ENCODE measurements around the gene SCAP.
A peak's percentile ranks its signal among the peaks of the same experiment; 100 is the strongest.
"Not testable (repeated sequence)": the region's sequence is repeated elsewhere in the genome, so short reads cannot be mapped to it uniquely, and the experiment has no call there.

Gene SCAP

DNA sequence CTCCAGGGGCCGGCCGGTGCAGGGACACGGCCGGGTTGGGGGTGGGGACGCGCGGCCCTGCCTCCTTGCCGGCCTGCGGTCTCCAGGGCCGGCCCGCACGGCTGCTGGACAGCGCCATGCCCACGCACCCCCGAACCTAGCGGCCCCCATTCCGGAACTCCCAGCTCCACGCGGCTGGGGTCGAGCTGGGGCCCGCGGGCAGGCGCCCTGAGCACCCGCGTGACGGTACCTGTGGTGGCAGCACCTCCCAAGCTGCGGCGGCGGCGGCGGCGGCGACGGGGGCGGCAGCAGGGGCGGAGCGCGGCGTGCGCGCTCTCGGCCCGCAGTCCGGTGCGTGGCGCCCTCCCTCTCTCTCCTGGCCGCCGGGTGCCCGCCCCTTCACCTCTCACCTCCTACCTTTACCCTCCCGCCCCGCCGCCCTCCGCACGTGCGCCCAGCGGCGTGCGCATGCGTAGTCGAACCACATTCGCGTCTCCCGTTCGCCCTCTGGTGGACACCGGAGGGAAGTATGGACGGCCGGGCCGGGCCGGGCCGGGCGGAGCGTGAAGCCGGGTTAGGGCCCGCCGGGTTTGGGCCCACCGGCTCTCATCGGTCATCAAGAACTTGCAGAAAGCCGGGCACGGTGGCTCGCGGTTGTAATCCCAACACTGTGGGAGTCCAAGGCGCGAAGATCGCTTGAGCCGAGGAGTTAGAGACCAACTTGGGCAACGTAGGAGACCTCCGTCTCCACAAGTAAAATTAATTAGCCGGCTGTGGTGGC, at the start of gene SCAP:
Gene SCAP, minus strand, starts transcription at position 372 of the 760 bp plus-strand sequence. CDS start 32,948 bp downstream, outside the sequence.
- peak; percentile 88 for DNase-seq

DNA sequence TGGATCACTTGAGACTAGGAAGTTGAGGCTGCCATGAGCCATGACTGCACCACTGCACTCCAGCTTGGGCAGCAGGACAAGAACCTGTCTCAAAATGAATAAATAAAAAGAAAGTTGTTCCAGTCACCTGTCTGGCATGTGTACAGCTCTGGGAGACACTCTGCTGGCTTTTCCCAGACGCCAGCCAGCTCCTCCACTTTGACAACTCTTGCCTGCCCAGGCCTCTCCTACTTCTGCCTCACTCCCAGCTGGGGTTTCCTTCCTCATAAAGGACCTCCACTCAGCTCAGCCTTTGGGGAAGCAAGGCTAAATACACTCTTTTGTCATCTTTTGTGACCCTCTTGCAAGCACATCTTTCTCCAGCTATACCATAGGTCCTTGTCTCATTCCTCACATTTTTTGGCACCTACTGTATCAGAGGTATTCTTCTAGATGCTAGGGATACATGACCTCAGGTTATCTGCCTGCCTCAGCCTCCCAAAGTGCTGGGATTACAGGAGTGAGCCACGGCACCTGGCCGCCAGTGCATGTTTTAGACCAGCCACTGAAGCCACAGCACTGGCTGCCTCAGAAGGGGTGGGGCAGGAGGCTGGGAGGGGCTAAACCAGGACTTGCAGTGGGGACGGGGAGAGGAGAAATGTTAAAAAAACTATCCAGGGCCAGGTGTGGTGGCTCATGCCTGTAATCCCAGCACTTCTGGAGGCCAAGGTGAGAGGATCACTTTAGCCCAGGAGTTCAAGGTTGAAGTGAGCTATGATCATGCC, 47.8 kb upstream of the SCAP start:
- no peak for DNase-seq

DNA sequence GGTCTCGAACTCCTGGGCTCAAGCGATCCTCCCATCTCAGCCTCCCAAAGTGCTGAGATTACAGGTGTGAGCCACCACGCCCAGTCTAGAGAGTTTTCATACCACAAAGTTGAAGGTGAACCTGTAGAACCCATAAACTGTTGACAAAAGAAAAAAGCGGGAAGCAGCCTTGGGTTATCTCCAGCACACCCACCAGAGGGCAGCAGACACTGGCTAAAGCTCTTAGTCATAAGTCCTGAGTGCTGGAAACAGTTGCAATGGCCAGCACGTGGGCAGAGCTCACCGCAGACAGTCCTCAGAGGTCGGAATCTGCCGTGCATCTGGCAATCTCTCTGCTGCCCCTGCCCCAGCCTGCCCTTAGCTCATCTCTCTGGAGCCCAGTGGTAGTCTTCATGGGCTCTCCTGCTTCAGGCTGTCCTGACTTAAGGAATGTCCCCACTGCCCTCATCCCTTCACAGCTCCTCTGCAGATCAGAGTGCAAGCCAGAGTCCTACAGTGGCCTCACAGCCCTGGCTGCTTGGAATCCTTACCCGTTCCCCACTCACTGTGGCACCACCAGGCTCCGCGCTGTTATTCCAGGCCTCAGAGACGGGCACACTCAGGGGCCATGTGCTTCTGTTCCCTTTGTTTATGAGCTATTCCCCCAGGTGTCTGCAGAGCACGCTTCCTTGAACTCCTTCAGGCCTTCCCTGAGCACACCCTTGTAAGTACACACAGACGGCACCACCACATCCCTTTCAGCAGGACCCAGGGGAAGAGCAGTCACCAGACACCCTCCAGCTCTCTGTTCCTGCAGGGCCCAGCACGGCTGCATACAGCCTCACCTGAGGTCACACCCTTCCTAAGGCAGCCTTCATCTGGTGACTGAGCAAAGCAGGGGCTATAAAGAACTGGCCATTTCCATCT, 46.6 kb upstream of the SCAP start:
- DNase-seq = peak; percentile 39

DNA sequence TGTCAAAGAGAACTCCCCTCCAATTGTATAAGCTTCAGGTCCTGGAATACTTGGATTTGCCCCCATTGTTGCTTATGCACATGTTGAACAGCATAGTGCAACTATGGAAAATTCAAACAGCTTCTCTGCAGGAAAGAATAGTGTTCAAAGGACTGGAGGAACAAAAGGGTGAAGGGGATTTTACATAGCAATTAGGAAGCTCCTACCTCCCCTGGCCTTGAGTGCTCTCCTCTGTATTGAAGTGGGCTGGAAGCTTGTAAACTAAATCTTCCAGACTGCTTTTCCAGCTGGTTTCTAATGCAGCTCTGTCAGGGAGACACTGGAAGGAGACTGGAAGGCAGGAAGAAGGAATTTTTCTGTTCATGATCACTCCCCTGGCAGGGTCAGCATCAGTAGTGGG, 45.0 kb upstream of the SCAP start:
- DNase-seq = no peak

DNA sequence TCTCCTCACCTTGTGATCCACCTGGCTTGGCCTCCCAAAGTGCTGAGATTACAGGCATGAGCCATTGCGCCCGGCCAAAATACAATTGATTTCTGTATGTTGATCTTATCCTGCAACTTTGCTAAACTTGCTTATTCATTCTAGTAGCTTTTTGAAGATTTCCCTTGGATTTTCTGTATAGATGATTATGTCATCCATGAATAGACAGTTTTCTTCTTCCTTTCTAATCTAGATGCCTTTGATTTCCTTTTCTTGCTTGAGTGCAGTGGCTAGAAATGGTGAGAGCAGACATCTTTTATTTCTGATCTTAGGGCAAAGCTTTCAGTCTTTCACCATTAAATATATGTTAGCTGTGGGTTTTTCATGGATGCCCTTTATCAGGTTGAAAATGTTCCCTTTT, 42.2 kb upstream of the SCAP start:
- no peak for DNase-seq

DNA sequence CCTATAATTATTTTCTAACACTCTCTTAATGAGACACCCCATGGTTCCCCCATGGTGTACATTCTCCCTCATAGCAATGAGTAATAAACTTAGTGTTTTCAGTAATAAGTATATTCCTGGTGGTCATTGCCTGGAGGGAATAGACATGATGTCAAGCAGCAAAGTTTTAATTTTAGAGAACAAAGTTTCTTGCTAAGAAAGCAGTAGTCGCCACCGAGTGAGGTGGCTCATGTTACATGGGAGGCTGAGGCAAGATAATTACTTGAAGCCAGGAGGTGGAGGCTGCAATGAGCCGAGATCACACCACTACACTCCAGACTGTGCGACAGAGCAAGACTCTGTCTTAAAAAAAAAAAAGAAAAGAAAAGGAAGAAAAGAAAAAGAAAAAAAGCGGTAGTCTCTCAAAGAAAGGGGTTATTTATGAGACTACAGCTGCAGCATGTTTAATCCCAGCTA, 40.2 kb upstream of the SCAP start:
- DNase-seq = no peak

DNA sequence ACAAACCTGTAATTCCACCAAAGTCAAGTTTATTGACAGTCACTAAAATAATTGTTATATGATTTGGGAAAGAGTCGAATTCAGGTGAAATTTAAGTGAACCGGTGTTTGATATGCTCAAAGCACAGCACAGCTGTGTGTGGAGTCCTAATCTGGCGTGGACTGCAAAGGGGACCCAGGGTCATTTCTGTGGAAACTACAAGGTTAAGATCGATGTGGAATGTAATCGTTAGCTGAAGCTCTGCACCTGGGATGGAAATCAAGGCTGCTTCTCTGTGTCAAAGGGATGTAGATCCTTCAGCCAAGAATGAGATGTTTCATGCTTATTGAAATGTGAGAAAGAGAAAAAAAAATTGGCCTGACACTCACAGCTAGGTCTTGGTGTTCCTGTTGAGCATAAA, 39.4 kb upstream of the SCAP start:
- no peak for DNase-seq

DNA sequence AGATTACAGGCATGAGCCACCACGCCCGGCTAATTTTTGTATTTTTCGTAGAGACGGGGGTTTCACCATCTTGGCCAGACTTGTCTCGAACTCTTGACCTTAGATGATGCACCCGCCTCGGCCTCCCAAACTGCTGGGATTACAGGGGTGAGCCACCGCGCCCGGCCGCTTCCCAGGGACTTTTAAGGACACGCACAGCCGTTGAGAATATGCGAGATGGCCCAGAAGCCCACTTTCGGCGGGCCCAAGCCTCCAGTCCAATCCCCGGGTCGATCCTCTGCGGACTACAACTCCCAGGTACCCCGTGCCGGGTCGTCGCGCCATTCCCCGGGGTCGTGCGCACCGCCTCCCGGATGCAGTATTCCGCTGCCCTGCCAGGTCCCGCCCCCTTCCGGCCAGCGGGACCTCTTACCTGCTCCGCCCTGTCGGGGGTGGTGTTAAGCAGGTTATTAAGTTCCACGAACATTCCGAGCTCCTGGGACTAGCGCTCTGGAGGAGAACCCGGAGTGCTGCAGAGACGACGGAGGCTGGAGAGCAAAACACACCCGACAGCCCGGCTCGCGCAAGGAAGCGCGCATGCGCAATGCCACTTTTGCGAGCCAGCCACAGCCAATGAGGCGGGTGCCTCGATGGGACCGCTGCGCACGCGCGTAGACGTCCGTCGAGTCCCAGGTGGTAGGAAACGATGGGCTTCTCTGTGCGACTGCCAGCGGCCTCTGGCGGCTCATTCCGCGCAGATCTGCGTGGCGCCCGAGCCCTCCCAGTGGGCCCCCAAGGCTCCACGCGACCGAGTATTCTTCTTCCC, 37.6 kb upstream of the SCAP start, which contains the start of gene ELP6:
Gene ELP6, minus strand, starts transcription at position 588 of the 805 bp plus-strand sequence. Its CDS starts 122 bp downstream, at position 466.
- peak; percentile 93 for DNase-seq

DNA sequence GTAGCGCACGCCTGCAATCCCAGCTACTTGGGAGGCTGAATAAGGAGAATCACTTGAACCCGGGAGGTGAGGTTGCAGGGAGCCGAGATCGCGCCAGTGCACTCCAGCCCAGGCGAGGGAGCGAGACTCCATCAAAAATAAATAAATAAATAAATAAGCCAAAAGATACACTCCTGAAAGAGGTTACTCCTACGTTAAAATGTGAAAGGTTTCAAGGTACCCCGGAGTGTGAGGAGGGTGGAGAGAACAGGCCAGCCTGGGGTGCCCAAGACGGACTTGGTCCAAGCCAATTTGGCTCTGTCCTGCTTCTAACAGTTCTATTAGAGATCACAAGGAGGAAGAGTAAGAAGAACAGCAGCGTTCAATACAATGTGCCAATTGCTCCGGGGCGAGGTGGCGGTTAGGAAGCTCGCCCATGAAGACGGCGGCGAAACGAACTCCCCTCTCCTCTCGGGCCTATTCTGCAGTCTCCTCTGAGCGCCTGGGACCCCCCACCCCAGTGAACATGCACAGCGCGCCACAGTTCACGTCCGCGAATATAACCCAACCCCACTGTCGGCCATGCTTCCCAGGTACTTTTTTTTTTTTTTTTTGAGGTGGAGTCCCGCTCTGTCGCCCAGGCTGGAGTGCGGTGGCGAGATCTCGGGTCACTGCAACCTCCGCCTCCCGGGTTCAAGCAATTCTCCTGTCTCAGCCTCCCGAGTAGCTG, 36.8 kb upstream of the SCAP start:
- DNase-seq = no peak

DNA sequence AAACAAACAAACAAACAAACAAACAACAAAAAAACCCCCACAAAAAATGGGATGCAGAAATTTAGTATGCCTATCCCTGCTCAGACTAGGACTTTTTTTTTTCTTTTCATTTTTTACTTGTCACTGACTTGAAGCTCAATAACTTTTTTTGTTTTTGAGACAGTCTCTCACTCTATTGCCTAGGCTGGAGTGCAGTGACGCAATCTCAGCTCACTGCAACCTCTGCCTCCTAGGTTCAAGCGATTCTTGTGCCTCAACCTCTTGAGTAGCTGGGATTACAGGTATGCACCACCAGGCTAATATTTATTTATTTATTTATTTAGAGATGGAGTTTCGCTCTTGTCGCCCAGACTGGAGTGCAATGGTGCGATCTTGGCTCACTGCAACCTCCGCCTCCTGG, 29.5 kb upstream of the SCAP start:
- DNase-seq = not testable (repeated sequence)

GRCh38 chr3:47504113-47504512, 28.4 kb upstream of the SCAP start:
- DNase-seq = no peak

DNA sequence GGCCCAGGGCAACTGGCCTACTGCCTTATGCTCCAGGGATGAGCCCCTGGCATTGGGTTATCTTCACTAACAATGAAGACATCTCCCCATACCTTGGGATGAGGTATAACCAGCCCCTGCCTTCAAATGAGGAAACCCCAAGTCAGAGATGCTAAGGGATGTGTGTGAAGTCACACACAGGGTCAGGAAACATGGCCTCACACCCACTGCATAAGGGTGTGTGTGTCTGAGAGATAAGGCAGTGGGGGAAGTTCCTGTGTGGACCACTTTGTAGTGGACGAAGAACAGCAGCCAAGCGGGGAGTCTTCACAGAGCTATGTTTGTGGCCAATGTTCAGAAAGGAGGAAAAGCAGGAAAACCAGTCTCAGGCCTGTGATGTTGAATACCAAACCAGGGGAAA, 27.3 kb upstream of the SCAP start:
- no peak for DNase-seq

- DNase-seq = no peak
Measured at GRCh38 chr3:47496892-47497291, 21.2 kb upstream of the SCAP start.

GRCh38 chr3:47495886-47496285, 20.1 kb upstream of the SCAP start:
- DNase-seq = no peak

DNA sequence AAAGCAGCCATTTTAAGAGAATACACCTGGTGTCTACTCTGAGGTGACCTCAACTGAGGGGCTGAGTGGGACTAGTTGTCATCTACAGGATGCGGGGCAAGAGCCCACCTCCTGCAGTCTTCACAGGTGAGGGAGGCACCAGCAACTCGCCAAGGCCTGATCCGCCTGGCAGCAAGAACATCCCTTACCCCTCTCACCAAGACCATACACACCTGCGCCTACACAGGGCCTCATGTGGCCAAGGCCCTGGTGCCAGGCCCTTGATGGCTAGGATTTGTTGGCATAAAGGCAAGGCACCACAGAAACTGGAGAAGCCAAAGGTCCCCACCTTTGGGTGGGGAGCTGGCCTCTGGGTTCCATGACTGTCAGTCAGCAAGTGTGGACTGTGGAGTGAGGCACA, 19.4 kb upstream of the SCAP start:
- DNase-seq = no peak

DNA sequence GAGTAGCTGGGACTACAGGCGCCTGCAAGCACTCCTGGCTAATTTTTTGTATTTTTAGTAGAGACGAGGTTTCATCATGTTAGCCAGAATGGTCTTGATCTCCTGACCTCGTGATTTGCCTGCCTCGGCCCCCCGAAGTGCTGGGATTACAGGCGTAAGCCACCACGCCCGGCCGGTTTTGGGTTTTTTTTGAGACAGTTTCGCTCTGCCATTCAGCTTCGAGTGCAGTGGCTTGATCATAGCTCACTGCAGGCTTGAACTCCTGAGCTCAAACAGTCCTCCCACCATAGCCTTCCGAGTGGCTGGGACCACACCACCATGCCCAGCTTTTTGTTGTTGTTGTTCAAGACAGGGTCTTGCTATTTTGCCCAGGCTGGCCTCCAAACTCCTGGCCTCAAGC, 16.0 kb upstream of the SCAP start:
- no peak for DNase-seq

DNA sequence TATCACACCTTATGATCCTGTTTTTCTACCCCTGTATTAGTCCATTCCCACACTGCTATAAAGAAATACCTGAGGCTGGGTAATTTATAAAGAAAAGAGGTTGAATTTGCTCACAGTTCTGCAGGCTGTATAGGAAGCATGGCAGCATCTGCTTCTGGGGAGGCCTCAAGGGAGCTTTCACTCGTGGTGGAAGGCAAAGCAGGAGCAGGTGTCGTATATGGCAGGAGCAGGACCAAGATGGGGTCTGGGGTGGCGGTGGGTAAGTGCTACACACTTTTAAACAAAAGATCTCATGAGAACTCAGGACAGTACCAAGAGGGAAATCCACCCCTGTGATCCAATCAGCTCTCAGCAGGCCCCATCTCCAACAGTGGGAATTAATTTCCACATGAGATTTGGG, 15.4 kb upstream of the SCAP start:
- no peak for DNase-seq

- DNase-seq = no peak
Measured at GRCh38 chr3:47487265-47487664, 11.5 kb upstream of the SCAP start.

- DNase-seq = no peak
Measured at GRCh38 chr3:47485812-47486211, 10.1 kb upstream of the SCAP start.

DNA sequence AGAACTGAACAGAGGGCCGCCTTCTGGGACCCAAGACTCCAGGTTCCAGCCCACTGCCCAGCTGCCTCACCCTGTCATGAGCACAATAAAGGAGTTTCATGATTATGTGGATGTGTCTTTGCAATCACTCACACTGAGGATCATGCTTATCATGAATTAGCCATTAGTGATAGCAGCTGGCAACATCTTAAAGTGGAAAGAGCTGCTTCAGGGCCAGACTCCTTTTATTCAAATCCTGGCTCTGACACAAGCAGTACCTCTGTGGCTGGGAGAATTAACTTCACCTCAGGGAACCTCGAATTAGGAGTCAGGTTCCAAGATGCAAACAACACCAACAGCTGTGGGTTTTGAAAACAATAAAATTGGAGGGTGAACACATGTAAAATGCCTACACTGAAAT, 6.6 kb upstream of the SCAP start:
- no peak for DNase-seq

DNA sequence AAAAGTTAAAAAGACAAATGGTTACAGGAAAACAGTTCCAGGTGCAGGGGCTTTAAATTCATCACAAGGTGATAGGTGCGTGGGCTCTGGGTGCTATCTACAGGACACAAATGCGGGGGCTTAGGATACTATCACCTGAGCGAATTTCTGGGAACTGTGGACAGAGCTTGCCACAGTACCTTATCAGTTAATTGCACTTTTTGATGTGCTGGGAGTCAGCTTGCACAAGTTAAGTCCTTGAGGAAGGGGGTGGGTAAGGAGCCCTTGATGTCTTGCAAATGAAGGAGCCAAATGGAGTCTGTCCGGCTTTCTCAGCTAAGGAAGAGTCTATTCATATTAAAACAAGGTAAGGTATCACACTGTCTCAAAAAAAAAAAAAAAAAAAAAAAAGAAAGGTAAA, 6.0 kb upstream of the SCAP start:
- DNase-seq = not testable (repeated sequence)

DNA sequence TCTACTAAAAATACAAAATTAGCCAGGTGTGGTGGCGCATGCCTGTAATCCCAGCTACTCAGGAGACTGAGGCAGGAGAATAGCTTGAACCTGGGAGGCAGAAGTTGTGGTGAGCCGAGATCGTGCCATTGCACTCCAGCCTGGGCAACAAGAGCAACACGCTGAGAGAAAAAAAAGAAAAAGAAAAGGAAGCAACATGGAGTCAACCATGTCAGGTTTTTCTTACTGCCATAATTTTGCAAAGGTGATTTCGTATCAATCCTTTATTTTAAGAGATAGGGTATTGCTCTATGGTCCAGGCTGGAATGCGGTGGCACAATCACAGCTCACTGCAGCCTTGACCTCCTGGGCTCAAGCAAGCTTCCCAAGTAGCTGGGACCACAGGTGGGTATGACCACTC, 4.5 kb upstream of the SCAP start:
- not testable (repeated sequence) for DNase-seq

All from NK-92 treated with Interleukin-12 subunit alpha and Interleukin-12 subunit beta, amount 100 ng/mL, for 24 hours (cell line).